Neural progenitor cell (in vitro differentiated cells): ENCODE data around the gene ZDHHC14. TPM values are rescaled to one million over a fixed set of nuclear protein-coding genes. Genes with fewer than 3 reads are reported as not detected.

ENCODE experiments used
- DNase-seq: peaks from one replicate; pipeline ENCODE4 v3.0.0-alpha.2; 2016; ENCODE audit warnings: low spot score
- H2AFZ ChIP-seq: fragments of 200-600 bp; sonication (generic); replicated peaks from 2 replicates; pipeline ENCODE4 v1.6.1; 2016; ENCODE audit warnings: antibody characterized with exemption
- H3F3A ChIP-seq: fragments of 200-600 bp; sonication (generic); 2 replicates; pipeline ENCODE4 v1.6.1; 2016; ENCODE audit warnings: antibody characterized with exemption, low read depth
- H3K27ac ChIP-seq: fragments of 200-600 bp; sonication (generic); 2 replicates; pipeline ENCODE4 v1.5.1; 2016; ENCODE audit warnings: mild to moderate bottlenecking
- H3K27me3 ChIP-seq: fragments of 200-600 bp; sonication (generic); 2 replicates; pipeline ENCODE4 v1.6.1; 2016; ENCODE audit warnings: mild to moderate bottlenecking, moderate library complexity
- H3K36me3 ChIP-seq: fragments of 200-600 bp; sonication (generic); 2 replicates; pipeline ENCODE4 v1.5.1; 2016
- H3K4me1 ChIP-seq: fragments of 200-600 bp; sonication (generic); 2 replicates; pipeline ENCODE4 v1.6.1; 2016; ENCODE audit warnings: mixed run types
- H3K4me2 ChIP-seq: fragments of 200-600 bp; sonication (generic); 2 replicates; pipeline ENCODE4 v1.6.1; 2016
- H3K4me3 ChIP-seq: fragments of 200-600 bp; sonication (generic); 2 replicates; pipeline ENCODE4 v1.5.1; 2016
- H3K79me2 ChIP-seq: fragments of 200-600 bp; sonication (generic); 2 replicates; pipeline ENCODE4 v1.6.1; 2016; ENCODE audit warnings: low read depth
- H3K9ac ChIP-seq: fragments of 200-600 bp; sonication (generic); 2 replicates; pipeline ENCODE4 v1.6.1; 2016
- H3K9me3 ChIP-seq: fragments of 200-600 bp; sonication (generic); 2 replicates; pipeline ENCODE4 v1.5.1; 2016; ENCODE audit warnings: low read depth
- H4K20me1 ChIP-seq: fragments of 200-600 bp; sonication (generic); 2 replicates; pipeline ENCODE4 v1.6.1; 2016; ENCODE audit warnings: low read depth
- H3K27ac Mint-ChIP-seq: 3 replicates; pipeline ENCODE4 v1.8.0; 2021; ENCODE audit warnings: mixed read lengths
- H3K27me3 Mint-ChIP-seq: 2 replicates; pipeline ENCODE4 v1.8.0; 2022; ENCODE audit warnings: low read depth, mild to moderate bottlenecking, inconsistent platforms, moderate library complexity, mixed read lengths; ENCODE audit not compliant: insufficient read depth
- H3K36me3 Mint-ChIP-seq: 3 replicates; pipeline ENCODE4 v1.8.0; 2021; ENCODE audit warnings: mixed read lengths
- H3K4me1 Mint-ChIP-seq: 3 replicates; pipeline ENCODE4 v1.8.0; 2021; ENCODE audit warnings: mixed read lengths
- H3K4me3 Mint-ChIP-seq: 3 replicates; pipeline ENCODE4 v1.8.0; 2021; ENCODE audit warnings: mild to moderate bottlenecking, moderate library complexity, mixed read lengths
- H3K9me3 Mint-ChIP-seq: 3 replicates; pipeline ENCODE4 v1.8.0; 2020; ENCODE audit warnings: mixed read lengths
- EZH2 ChIP-seq: fragments of 200-600 bp; sonication (generic); IDR thresholded peaks from 2 replicates; pipeline ENCODE4 v1.6.1; 2017; ENCODE audit warnings: antibody characterized with exemption, mild to moderate bottlenecking, moderate library complexity
- EZH2phosphoT487 ChIP-seq: fragments of 200-600 bp; sonication (generic); IDR thresholded peaks from 2 replicates; pipeline ENCODE4 v1.6.1; 2017; ENCODE audit warnings: antibody characterized with exemption
- total RNA-seq: library from RNA; depleted of rRNA; stranded (reverse); fragments of >200 nt; gene quantifications from 2 replicates; pipeline ENCODE4 v1.2.3, GENCODE V29; 2015; ENCODE audit warnings: low replicate concordance
- TF ChIP-seq, protein P1 (sequence below): fragments of 200-600 bp; sonication (generic); IDR thresholded peaks from 2 replicates; pipeline ENCODE4 v1.5.1; 2017; ENCODE audit warnings: antibody characterized with exemption, mild to moderate bottlenecking

Gene ZDHHC14
- total RNA-seq, 1 donor from 2014 or later, result 14.5 TPM

DNA sequence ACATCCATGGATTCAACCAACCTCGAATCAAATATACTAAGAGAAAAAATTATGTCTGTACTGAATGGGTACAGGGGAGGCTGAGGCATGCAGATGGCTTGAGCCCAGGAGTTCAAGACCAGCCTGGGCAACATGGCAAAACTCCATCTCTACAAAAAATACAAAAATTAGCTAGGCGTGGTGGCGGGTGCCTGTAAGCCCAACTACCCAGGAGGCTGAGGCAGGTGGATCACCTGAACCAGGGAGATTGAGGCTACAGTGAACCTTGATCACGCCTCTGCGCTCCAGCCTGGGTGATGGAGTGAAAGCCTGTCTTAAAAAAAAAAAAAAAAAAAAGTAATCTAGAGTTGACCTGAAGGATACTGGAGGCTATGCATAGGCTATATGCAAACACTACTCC is 223.0 kb downstream of the ZDHHC14 start:
- Histone ChIP-seq H3K9me3 (no peaks in the 10 kb centered on the region), H3F3A (no peaks in the 10 kb centered on the region), H3K4me3 (no peak overlapping the region), H3K9ac (no peak overlapping the region), H3K36me3 (no peaks in the 10 kb centered on the region), H4K20me1 (no peaks in the 10 kb centered on the region), H2AFZ (no peak overlapping the region), H3K27ac (no peak overlapping the region), H3K79me2 (no peaks in the 10 kb centered on the region), H3K27me3 (no peaks in the 10 kb centered on the region), H3K4me2 (no peak overlapping the region), H3K4me1 (peaks cover 20% of the 10 kb centered on the region)
- H3K36me3 Mint-ChIP-seq, result peaks cover 13% of the 10 kb centered on the region
- TF ChIP-seq EZH2, result no peak
- no peak overlapping the region for H3K27ac Mint-ChIP-seq
- H3K4me1 Mint-ChIP-seq, result peaks cover 34% of the 10 kb centered on the region
- no peak overlapping the region for H3K4me3 Mint-ChIP-seq
- H3K9me3 Mint-ChIP-seq, result no peaks in the 10 kb centered on the region
- DNase-seq, result no peak
- H3K27me3 Mint-ChIP-seq, result peaks cover 5% of the 10 kb centered on the region

DNA sequence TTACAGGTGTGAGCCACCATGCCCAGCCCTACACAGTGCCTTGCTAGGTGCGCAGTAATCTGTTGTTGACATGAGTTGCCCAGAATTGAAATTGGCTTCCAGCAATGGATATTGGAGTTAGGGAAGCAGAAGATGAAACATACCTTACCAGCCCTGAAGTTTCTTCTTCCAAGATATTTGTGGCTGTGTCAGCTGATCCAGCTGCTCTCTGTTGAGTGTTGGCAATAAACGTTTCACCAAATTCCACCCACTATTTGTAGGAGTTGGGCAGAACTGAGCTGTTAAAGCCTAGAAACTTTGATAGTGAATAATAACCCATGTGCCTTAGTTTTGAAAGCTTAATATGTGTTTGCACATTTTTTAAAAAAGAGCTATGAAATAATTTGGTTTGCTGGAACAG is 223.8 kb downstream of the ZDHHC14 start:
- TF ChIP-seq, protein P1, sequence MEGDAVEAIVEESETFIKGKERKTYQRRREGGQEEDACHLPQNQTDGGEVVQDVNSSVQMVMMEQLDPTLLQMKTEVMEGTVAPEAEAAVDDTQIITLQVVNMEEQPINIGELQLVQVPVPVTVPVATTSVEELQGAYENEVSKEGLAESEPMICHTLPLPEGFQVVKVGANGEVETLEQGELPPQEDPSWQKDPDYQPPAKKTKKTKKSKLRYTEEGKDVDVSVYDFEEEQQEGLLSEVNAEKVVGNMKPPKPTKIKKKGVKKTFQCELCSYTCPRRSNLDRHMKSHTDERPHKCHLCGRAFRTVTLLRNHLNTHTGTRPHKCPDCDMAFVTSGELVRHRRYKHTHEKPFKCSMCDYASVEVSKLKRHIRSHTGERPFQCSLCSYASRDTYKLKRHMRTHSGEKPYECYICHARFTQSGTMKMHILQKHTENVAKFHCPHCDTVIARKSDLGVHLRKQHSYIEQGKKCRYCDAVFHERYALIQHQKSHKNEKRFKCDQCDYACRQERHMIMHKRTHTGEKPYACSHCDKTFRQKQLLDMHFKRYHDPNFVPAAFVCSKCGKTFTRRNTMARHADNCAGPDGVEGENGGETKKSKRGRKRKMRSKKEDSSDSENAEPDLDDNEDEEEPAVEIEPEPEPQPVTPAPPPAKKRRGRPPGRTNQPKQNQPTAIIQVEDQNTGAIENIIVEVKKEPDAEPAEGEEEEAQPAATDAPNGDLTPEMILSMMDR, result no peak
- peaks cover 17% of the 10 kb centered on the region for H3K36me3 Mint-ChIP-seq
- no peaks in the 10 kb centered on the region for H4K20me1 ChIP-seq
- H3K27me3 Mint-ChIP-seq, result peaks cover 9% of the 10 kb centered on the region
- H3K9me3 ChIP-seq, result no peaks in the 10 kb centered on the region
- no peaks in the 10 kb centered on the region for H3K36me3 ChIP-seq
- no peak for DNase-seq
- H3K9me3 Mint-ChIP-seq, result no peaks in the 10 kb centered on the region
- H3K4me3 ChIP-seq, result no peak overlapping the region
- no peaks in the 10 kb centered on the region for H3F3A ChIP-seq
- peaks cover 34% of the 10 kb centered on the region for H3K4me1 Mint-ChIP-seq
- no peaks in the 10 kb centered on the region for H3K79me2 ChIP-seq
- no peak overlapping the region for H3K27ac ChIP-seq
- no peak overlapping the region for H3K9ac ChIP-seq
- H3K27me3 ChIP-seq, result no peaks in the 10 kb centered on the region
- no peak overlapping the region for H3K4me2 ChIP-seq
- H3K4me3 Mint-ChIP-seq, result no peak overlapping the region
- peaks cover 20% of the 10 kb centered on the region for H3K4me1 ChIP-seq
- H2AFZ ChIP-seq, result no peak overlapping the region
- no peak overlapping the region for H3K27ac Mint-ChIP-seq

DNA sequence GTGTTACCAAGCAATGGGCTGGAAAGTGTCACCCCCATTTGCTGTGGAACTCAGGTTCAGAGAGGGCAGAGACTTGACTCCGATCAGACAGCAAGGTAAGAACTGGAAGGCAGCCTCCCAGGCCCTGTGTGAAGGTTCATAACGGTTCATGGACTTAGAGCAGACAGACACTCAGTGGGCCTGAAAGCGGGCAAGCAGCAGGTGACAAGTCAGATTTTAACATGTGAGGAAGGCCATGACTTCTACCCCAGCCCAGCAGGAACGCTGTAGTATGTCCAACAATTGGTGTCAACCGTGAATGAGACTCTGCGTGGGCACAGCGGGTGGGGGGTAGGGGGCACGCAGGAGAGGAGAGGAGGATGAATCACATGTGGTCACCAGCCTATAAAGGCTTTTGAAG is 224.5 kb downstream of the ZDHHC14 start:
- H3K27me3 ChIP-seq, result no peaks in the 10 kb centered on the region
- no peak overlapping the region for H3K27ac Mint-ChIP-seq
- H3K27me3 Mint-ChIP-seq, result peaks cover 10% of the 10 kb centered on the region
- no peak overlapping the region for H3K27ac ChIP-seq
- no peaks in the 10 kb centered on the region for H3K9me3 Mint-ChIP-seq
- H3K4me1 Mint-ChIP-seq, result peaks cover 34% of the 10 kb centered on the region
- no peak overlapping the region for H3K9ac ChIP-seq
- no peak overlapping the region for H2AFZ ChIP-seq
- peaks cover 15% of the 10 kb centered on the region for H3K36me3 Mint-ChIP-seq
- no peak overlapping the region for H3K4me3 ChIP-seq
- no peak overlapping the region for H3K4me2 ChIP-seq
- H3K4me3 Mint-ChIP-seq, result no peak overlapping the region
- no peaks in the 10 kb centered on the region for H3K79me2 ChIP-seq
- no peaks in the 10 kb centered on the region for H3K36me3 ChIP-seq
- DNase-seq, result no peak
- H3K4me1 ChIP-seq, result peaks cover 20% of the 10 kb centered on the region
- no peaks in the 10 kb centered on the region for H3F3A ChIP-seq
- TF ChIP-seq EZH2phosphoT487 (no peak), EZH2 (no peak)
- TF ChIP-seq, protein P1, result no peak
- H3K9me3 ChIP-seq, result no peaks in the 10 kb centered on the region
- no peaks in the 10 kb centered on the region for H4K20me1 ChIP-seq

DNA sequence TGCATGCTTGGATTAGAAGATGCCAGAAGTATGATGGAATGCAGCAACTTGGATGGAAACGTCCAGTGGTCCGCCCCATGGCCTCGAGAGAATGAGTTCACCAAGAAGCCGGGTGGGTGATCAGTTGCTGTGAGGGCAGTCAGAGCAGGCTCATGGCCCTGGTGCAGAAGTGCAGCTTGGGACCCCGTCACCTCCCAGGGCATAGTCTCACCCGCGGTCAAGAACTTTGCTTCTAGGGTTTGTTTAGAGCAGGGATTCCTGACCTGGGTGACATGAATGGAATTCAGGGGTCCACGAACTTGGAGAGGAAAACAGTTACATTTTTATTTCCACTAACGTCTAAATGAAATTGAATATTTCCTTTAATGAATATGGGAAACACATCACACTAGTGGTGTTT is 225.5 kb downstream of the ZDHHC14 start:
- no peak overlapping the region for H3K27ac ChIP-seq
- H4K20me1 ChIP-seq, result no peaks in the 10 kb centered on the region
- Mint-ChIP-seq H3K27me3 (peaks cover 15% of the 10 kb centered on the region), H3K27ac (no peak overlapping the region), H3K9me3 (no peaks in the 10 kb centered on the region), H3K4me1 (peaks cover 34% of the 10 kb centered on the region), H3K36me3 (peaks cover 12% of the 10 kb centered on the region), H3K4me3 (no peak overlapping the region)
- peaks cover 20% of the 10 kb centered on the region for H3K4me1 ChIP-seq
- no peak overlapping the region for H3K4me3 ChIP-seq
- no peak overlapping the region for H3K9ac ChIP-seq
- H3K36me3 ChIP-seq, result no peaks in the 10 kb centered on the region
- TF ChIP-seq, protein P1, result no peak
- TF ChIP-seq EZH2phosphoT487 (no peak), EZH2 (no peak)
- no peak for DNase-seq
- no peaks in the 10 kb centered on the region for H3K27me3 ChIP-seq
- no peaks in the 10 kb centered on the region for H3K79me2 ChIP-seq
- H2AFZ ChIP-seq, result no peak overlapping the region
- no peaks in the 10 kb centered on the region for H3K9me3 ChIP-seq
- no peak overlapping the region for H3K4me2 ChIP-seq
- H3F3A ChIP-seq, result no peaks in the 10 kb centered on the region
